ENCODE data around the gene MXI1.

The MXI1 gene

DNA sequence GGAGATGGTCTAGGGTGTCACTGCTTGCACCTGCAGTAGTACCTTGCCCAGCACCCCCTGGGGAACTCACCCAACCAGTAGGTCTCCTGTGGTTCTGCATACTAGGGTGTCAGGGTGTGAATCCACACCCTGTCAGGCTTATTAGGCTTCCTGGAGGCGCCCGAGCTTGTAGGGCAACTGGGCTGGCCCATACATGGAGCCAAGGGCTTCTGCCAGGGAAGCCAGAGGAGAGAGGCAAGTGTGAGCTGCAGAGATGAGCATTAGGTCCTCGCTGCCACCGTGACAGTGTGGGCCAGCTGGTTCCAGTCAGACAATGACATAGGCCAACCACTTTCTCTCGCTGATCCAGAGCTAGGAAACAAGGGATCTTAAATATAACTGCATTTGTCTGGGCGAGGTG, 11.2 kb downstream of the MXI1 start:
- Histone ChIP-seq H3K27me3 (ENCODE audit: insufficient read depth, poor library complexity, severe bottlenecking) (no peaks in the 10 kb centered on the region), H3K27ac (replicated peaks) (0 out of 2 replicates have a peak overlapping the region, but pooled peaks have one; percentile 2), H3K4me3 (replicated peaks; ENCODE audit: insufficient read depth, low read length) (no peak overlapping the region)
- TF ChIP-seq POLR2AphosphoS5 (IDR thresholded peaks at IDR 0.05; ENCODE audit: low read depth) (no peak), SPI1 (IDR thresholded peaks at IDR 0.05; ENCODE audit: borderline replicate concordance, low read depth) (peak; percentile 89), GABPA (IDR thresholded peaks at IDR 0.05; ENCODE audit: low read depth) (no peak), REST (IDR thresholded peaks at IDR 0.05; ENCODE audit: insufficient replicate concordance, low read depth) (no peak), CTCF (IDR thresholded peaks at IDR 0.05; ENCODE audit: insufficient read depth, low read length) (no peak)
- peak in 1 of 2 experiments; percentile 69 for DNase-seq (ENCODE audit: low read depth in 1 of 2, low spot score in 1 of 2)

DNA sequence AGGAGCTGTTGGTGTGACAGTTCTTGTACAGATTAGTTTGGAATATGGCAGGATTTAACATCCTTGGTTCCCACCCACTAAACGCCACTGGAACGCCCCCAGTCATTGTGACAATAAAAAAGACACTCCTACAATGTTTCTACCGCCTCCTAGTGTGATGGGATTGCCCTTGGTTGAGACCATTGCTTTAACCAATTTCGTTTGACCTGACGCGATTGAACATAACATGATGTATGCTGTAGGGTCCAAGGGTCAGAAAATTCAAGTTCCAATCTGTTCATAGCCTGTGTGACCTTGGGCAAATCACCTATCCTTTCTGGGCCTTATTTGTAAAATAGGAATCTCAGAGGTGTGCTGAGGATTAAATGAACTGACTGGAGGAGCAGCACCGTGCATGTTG, 12.5 kb downstream of the MXI1 start:
- no peaks in the 10 kb centered on the region for H3K27me3 ChIP-seq (ENCODE audit: insufficient read depth, poor library complexity, severe bottlenecking)
- DNase-seq (ENCODE audit: low read depth in 1 of 2, low spot score in 1 of 2) = no peak
- TF ChIP-seq REST (IDR thresholded peaks at IDR 0.05; ENCODE audit: insufficient replicate concordance, low read depth) (no peak), GABPA (IDR thresholded peaks at IDR 0.05; ENCODE audit: low read depth) (no peak), SPI1 (IDR thresholded peaks at IDR 0.05; ENCODE audit: borderline replicate concordance, low read depth) (no peak), CTCF (IDR thresholded peaks at IDR 0.05; ENCODE audit: insufficient read depth, low read length) (no peak)
- H3K27ac ChIP-seq (replicated peaks) = no peak overlapping the region
- no peak overlapping the region for H3K4me3 ChIP-seq (replicated peaks; ENCODE audit: insufficient read depth, low read length)

DNA sequence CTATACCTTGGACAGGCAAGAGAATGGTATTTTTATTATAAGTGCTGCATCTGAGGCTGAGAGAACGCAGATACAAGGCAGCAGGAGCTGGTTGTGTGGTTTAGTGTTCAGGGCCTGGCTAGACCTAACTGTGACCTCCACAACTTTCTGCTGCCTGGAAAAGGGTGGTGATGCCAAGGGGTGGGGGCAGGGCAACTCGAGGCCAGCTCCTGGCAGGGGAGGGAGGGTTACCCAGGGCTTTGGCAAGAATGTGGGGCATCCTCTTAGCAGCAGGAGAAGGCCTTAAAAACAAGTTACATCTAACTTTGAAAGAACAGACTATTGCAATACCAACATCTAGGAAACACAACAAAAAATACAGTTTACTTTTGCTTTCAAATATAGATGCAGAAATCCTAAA, 13.0 kb downstream of the MXI1 start:
- H3K4me3 ChIP-seq (replicated peaks; ENCODE audit: insufficient read depth, low read length) = no peak overlapping the region
- H3K27me3 ChIP-seq (ENCODE audit: insufficient read depth, poor library complexity, severe bottlenecking) = no peaks in the 10 kb centered on the region
- TF ChIP-seq REST (IDR thresholded peaks at IDR 0.05; ENCODE audit: insufficient replicate concordance, low read depth) (no peak), CTCF (IDR thresholded peaks at IDR 0.05; ENCODE audit: insufficient read depth, low read length) (no peak), GABPA (IDR thresholded peaks at IDR 0.05; ENCODE audit: low read depth) (no peak), SPI1 (IDR thresholded peaks at IDR 0.05; ENCODE audit: borderline replicate concordance, low read depth) (no peak), POLR2AphosphoS5 (IDR thresholded peaks at IDR 0.05; ENCODE audit: low read depth) (no peak)
- no peak overlapping the region for H3K27ac ChIP-seq (replicated peaks)
- no peak for DNase-seq (ENCODE audit: low read depth in 1 of 2, low spot score in 1 of 2)
